Calu3 (cell line): ENCODE measurements around the gene LCP2. TPM values are rescaled to one million over a fixed set of nuclear protein-coding genes. Genes with fewer than 3 reads are reported as not detected.
A peak's percentile ranks its signal among the peaks of the same experiment; 100 is the strongest.

Experiments used
- BruUV-seq: library from RNA; stranded (reverse); fragments of 400-500 nt; replicated peaks from 2 replicates; lab custom pipeline; 2021; lab: Mats Ljungman, UMichigan
- CTCF ChIA-PET: fragments of 300-600 bp; sonication (Branson Sonifier 250); formaldehyde crosslinking; loops from one replicate; lab custom pipeline; 2022; ENCODE audit warnings: antibody characterized with exemption; lab: Charles Lee
- DNase-seq: peaks from one replicate; pipeline ENCODE4 v3.0.0; 2022
- H3K27ac Mint-ChIP-seq: one replicate; pipeline ENCODE4 v1.8.0; 2022; ENCODE audit warnings: mixed read lengths; ENCODE audit not compliant: unreplicated experiment
- H3K27me3 Mint-ChIP-seq: one replicate; pipeline ENCODE4 v1.8.0; 2022; ENCODE audit warnings: mixed read lengths; ENCODE audit not compliant: unreplicated experiment
- H3K36me3 Mint-ChIP-seq: one replicate; pipeline ENCODE4 v1.8.0; 2022; ENCODE audit warnings: mild to moderate bottlenecking, moderate library complexity, mixed read lengths; ENCODE audit not compliant: insufficient read depth, unreplicated experiment
- H3K4me1 Mint-ChIP-seq: one replicate; pipeline ENCODE4 v1.8.0; 2022; ENCODE audit warnings: mild to moderate bottlenecking, low read depth, mixed read lengths; ENCODE audit not compliant: unreplicated experiment
- H3K4me3 Mint-ChIP-seq: one replicate; pipeline ENCODE4 v1.8.0; 2022; ENCODE audit warnings: mild to moderate bottlenecking, low read depth, moderate library complexity, mixed read lengths; ENCODE audit not compliant: unreplicated experiment
- H3K9me3 Mint-ChIP-seq: one replicate; pipeline ENCODE4 v1.8.0; 2022; ENCODE audit warnings: low read depth, mixed read lengths; ENCODE audit not compliant: unreplicated experiment
- CTCF ChIP-seq: fragments of 200-600 bp; IDR thresholded peaks from one replicate; pipeline ENCODE4 v1.8.0; 2022; ENCODE audit warnings: antibody characterized with exemption; ENCODE audit not compliant: unreplicated experiment
- intact Hi-C: fragments of 100-400 bp; cut with micrococcal nuclease; formaldehyde crosslinking; loops from one replicate; pipeline ENCODE4 v1.10.0; 2022; ENCODE audit not compliant: unreplicated experiment
- total RNA-seq: library from RNA; stranded (reverse); gene quantifications from 2 replicates; pipeline ENCODE4 v1.2.3, GENCODE V29; 2022

LCP2 gene
- total RNA-seq, 1 experiment from 2014 or later: not detected

- CTCF ChIA-PET: interaction anchor here (1.7 kb wide), 1 partner anchor 31 kb away, joined by 6 read pairs; no protein-coding TSS in a partner anchor
- no peak overlapping the region for H3K27ac Mint-ChIP-seq
- TF ChIP-seq CTCF: no peak
- no TSS peak for BruUV-seq
- no peaks in the 10 kb centered on the region for H3K4me1 Mint-ChIP-seq
- H3K9me3 Mint-ChIP-seq: no peaks in the 10 kb centered on the region
- H3K36me3 Mint-ChIP-seq: no peaks in the 10 kb centered on the region
- no peak for DNase-seq
- no peak overlapping the region for H3K4me3 Mint-ChIP-seq
- H3K27me3 Mint-ChIP-seq: peaks cover 41% of the 10 kb centered on the region
- intact Hi-C loops: no loop called here
These were observed 22.1 kb downstream of the LCP2 start for GRCh38 chr5:170275376-170275994.

- no TSS peak for BruUV-seq
- peaks cover 41% of the 10 kb centered on the region for H3K27me3 Mint-ChIP-seq
- no peaks in the 10 kb centered on the region for H3K4me1 Mint-ChIP-seq
- H3K36me3 Mint-ChIP-seq: no peaks in the 10 kb centered on the region
- no peaks in the 10 kb centered on the region for H3K9me3 Mint-ChIP-seq
- peak; percentile 12 for TF ChIP-seq CTCF
- H3K27ac Mint-ChIP-seq: no peak overlapping the region
- CTCF ChIA-PET: interaction anchor here (0.7 to 1.7 kb wide), 4 partner anchors 33 to 478 kb away, joined by 3 to 6 read pairs (median 4); no protein-coding TSS in a partner anchor
- peak; percentile 50 for DNase-seq
- intact Hi-C loops: loop anchor here (1.0 kb wide), 1 partner anchor 146 kb away; no protein-coding TSS in a partner anchor
- no peak overlapping the region for H3K4me3 Mint-ChIP-seq
These were observed 23.4 kb downstream of the LCP2 start for GRCh38 chr5:170273968-170274710.

GRCh38 chr5:170270293-170271069 lies 27.1 kb downstream of the LCP2 start:
- no TSS peak for BruUV-seq
- intact Hi-C loops: no loop called here

More at GRCh38 chr5:170270293-170271069, 27.1 kb downstream of the LCP2 start:
- Mint-ChIP-seq H3K4me3 (no peak overlapping the region), H3K27me3 (peaks cover 49% of the 10 kb centered on the region), H3K9me3 (no peaks in the 10 kb centered on the region), H3K27ac (no peak overlapping the region), H3K4me1 (peaks cover 14% of the 10 kb centered on the region), H3K36me3 (no peaks in the 10 kb centered on the region)
- no peak for TF ChIP-seq CTCF
- no peak for DNase-seq
- CTCF ChIA-PET: no interaction called here
